CD14-positive monocyte (primary cell): ENCODE results near the gene B3GAT2. TPM values are rescaled to one million over a fixed set of nuclear protein-coding genes. Genes with fewer than 3 reads are reported as not detected.

ENCODE experiments used
- DNase-seq, 3 donors: peaks; one replicate each; pipeline ENCODE4 v3.0.0-alpha.2; 2011 to 2022
- H2AFZ ChIP-seq: 2 replicates; pipeline ENCODE4 v1.6.0; 2012; ENCODE audit warnings: mild to moderate bottlenecking, low read depth, low read length, inconsistent platforms; ENCODE audit not compliant: insufficient read depth, poor library complexity, severe bottlenecking
- H3K27ac ChIP-seq, 2 donors: 1 replicate in 1 of 2; 2 replicates in 1 of 2; pipeline ENCODE4 v1.5.1; 2012 to 2013; ENCODE audit warnings: low read length in 2 of 2, control low read depth in 1 of 2, inconsistent platforms in 1 of 2, low read depth in 1 of 2, mild to moderate bottlenecking in 1 of 2
- H3K27me3 ChIP-seq, 2 donors: one replicate each; pipeline versions ENCODE4 v1.6.0 to v1.6.1; 2011 to 2013; ENCODE audit warnings: low read length in 2 of 2; ENCODE audit not compliant: control insufficient read depth in 2 of 2, insufficient read depth in 2 of 2
- H3K36me3 ChIP-seq, 2 donors: replicated peaks in 1 of 2; 1 replicate in 1 of 2; 2 replicates in 1 of 2; pipeline versions ENCODE4 v1.5.1 to v1.6.1; 2012 to 2013; ENCODE audit warnings: low read length in 2 of 2, control low read depth in 1 of 2, inconsistent platforms in 1 of 2, mild to moderate bottlenecking in 1 of 2; ENCODE audit not compliant: insufficient read depth in 2 of 2, control insufficient read depth in 1 of 2
- H3K4me1 ChIP-seq, 2 donors: 1 replicate in 1 of 2; 2 replicates in 1 of 2; pipeline versions ENCODE4 v1.5.1 to v1.6.1; 2012 to 2013; ENCODE audit warnings: low read length in 2 of 2, control low read depth in 1 of 2, inconsistent platforms in 1 of 2, mild to moderate bottlenecking in 1 of 2, moderate library complexity in 1 of 2; ENCODE audit not compliant: insufficient read depth in 2 of 2, control insufficient read depth in 1 of 2
- H3K4me2 ChIP-seq: replicated peaks from 2 replicates; pipeline ENCODE3; 2012; ENCODE audit warnings: low read length, moderate library complexity, mild to moderate bottlenecking; ENCODE audit not compliant: poor library complexity, severe bottlenecking; ENCODE audit errors: extremely low read depth
- H3K4me3 ChIP-seq, 3 experiments: fragments of 200-600 bp in 1 of 3; sonication (generic) in 1 of 3; replicated peaks in 1 of 3; 1 replicate in 2 of 3; 2 replicates in 1 of 3; pipeline ENCODE4 v1.5.1; 2011 to 2013; ENCODE audit warnings: low read length in 3 of 3, mild to moderate bottlenecking in 3 of 3, control low read depth in 2 of 3, low read depth in 2 of 3, inconsistent platforms in 1 of 3, moderate library complexity in 1 of 3
- H3K79me2 ChIP-seq: 2 replicates; pipeline ENCODE4 v1.6.0; 2012; ENCODE audit warnings: mild to moderate bottlenecking, control low read depth, inconsistent platforms, low read length, moderate library complexity; ENCODE audit not compliant: insufficient read depth
- H3K9ac ChIP-seq: 2 replicates; pipeline ENCODE4 v1.6.0; 2017; ENCODE audit warnings: low read length, mild to moderate bottlenecking; ENCODE audit not compliant: insufficient read depth, poor library complexity, severe bottlenecking
- H3K9me3 ChIP-seq, 2 donors: replicated peaks in 1 of 2; 1 replicate in 1 of 2; 2 replicates in 1 of 2; pipeline versions ENCODE4 v1.5.1 to v1.6.1; 2012 to 2013; ENCODE audit warnings: low read length in 2 of 2, control low read depth in 1 of 2; ENCODE audit not compliant: control insufficient read depth in 1 of 2, insufficient read depth in 1 of 2
- H4K20me1 ChIP-seq: 2 replicates; pipeline ENCODE4 v1.6.0; 2012; ENCODE audit warnings: mild to moderate bottlenecking, low read length, control low read depth, moderate library complexity; ENCODE audit not compliant: insufficient read depth
- H3K27ac Mint-ChIP-seq, 7 donors: one replicate each; pipeline ENCODE4 v1.8.0; 2020; ENCODE audit warnings: mild to moderate bottlenecking in 7 of 7, mixed read lengths in 7 of 7, moderate library complexity in 6 of 7, inconsistent platforms in 2 of 7
- H3K27me3 Mint-ChIP-seq, 3 donors: one replicate each; pipeline ENCODE4 v1.8.0; 2021 to 2022; ENCODE audit warnings: low read depth in 3 of 3, mild to moderate bottlenecking in 3 of 3, mixed read lengths in 3 of 3, moderate library complexity in 3 of 3, inconsistent platforms in 1 of 3
- H3K36me3 Mint-ChIP-seq, 2 donors: one replicate each; pipeline ENCODE4 v1.8.0; 2020; ENCODE audit warnings: mixed read lengths in 2 of 2, inconsistent platforms in 1 of 2, mild to moderate bottlenecking in 1 of 2
- H3K4me1 Mint-ChIP-seq: one replicate; pipeline ENCODE4 v1.8.0; 2020; ENCODE audit warnings: mild to moderate bottlenecking, mixed read lengths
- H3K4me3 Mint-ChIP-seq, 2 donors: one replicate each; pipeline ENCODE4 v1.8.0; 2020; ENCODE audit warnings: mild to moderate bottlenecking in 2 of 2, mixed read lengths in 2 of 2, moderate library complexity in 1 of 2
- H3K9me3 Mint-ChIP-seq, 7 donors: one replicate each; pipeline ENCODE4 v1.8.0; 2020 to 2022; ENCODE audit warnings: mixed read lengths in 7 of 7, mild to moderate bottlenecking in 6 of 7, moderate library complexity in 6 of 7, inconsistent platforms in 2 of 7
- WGBS: methylation state at CpG from one replicate; pipeline ENCODE4 v1.1.5; 2013; ENCODE audit warnings: missing lambda C conversion rate; ENCODE audit not compliant: insufficient coverage; 5-methylcytosine and 5-hydroxymethylcytosine counted together
- intact Hi-C, 2 donors: fragments of 100-400 bp; cut with micrococcal nuclease; formaldehyde crosslinking; loops; one replicate each; pipeline versions ENCODE4 v1.15.0 to v1.15.1; 2023
- polyA plus RNA-seq, 3 donors: library from polyadenylated mRNA; depleted of rRNA in 1 of 3; unstranded in 2 of 3; stranded (reverse) in 1 of 3; fragments of 300-500 nt in 2 of 3; fragments of >200 nt in 1 of 3; fragmentation: Illumina TruSeq in 2 of 3; gene quantifications; 1 replicate in 2 of 3; 2 replicates in 1 of 3; pipeline ENCODE4 v1.2.3, GENCODE V29; 2012 to 2021
- TF ChIP-seq, protein P1 (sequence below): fragments of 200-600 bp; IDR thresholded peaks from one replicate; pipeline ENCODE4 v1.8.0; 2022; ENCODE audit warnings: antibody characterized with exemption, mild to moderate bottlenecking

Gene B3GAT2
- polyA plus RNA-seq, 3 donors, result 0.03 to 0.05 TPM; not detected in 1

DNA sequence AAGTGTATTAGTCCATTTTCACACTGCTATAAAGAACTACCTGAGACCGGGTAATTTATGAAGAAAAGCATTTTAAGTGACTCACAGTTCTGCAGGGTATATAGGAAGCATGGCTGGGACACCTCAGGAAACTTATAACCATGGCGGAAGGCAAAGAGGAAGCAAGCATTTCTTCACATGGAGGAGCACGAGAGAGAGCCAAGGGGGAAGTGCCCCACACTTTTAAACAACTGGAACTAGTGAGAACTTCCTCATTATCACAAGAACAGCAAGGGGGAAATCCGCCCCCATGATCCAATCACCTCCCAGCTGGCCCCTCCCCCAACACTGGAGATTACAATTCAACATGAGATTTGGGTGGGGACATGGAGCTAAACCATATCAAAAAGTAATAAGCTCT lies 28.3 kb upstream of the B3GAT2 start:
- Mint-ChIP-seq H3K27me3 (peaks cover 0 to 3% (median 3%) of the 10 kb centered on the region in 3 donors), H3K9me3 (peaks cover 12 to 35% (median 20%) of the 10 kb centered on the region in 7 donors), H3K4me1 (peaks cover 6% of the 10 kb centered on the region), H3K27ac (peak overlapping the region in 2 of 7 donors; percentile 23 to 46), H3K36me3 (no peaks in the 10 kb centered on the region), H3K4me3 (no peak overlapping the region)
- H3K27me3 ChIP-seq, result no peaks in the 10 kb centered on the region
- intact Hi-C loops, result no loop called here
- no peak overlapping the region for H3K4me3 ChIP-seq
- no peak overlapping the region for H3K27ac ChIP-seq
- no peak overlapping the region for H3K9ac ChIP-seq
- H2AFZ ChIP-seq, result no peak overlapping the region
- no peaks in the 10 kb centered on the region for H4K20me1 ChIP-seq
- H3K36me3 ChIP-seq, result no peaks in the 10 kb centered on the region
- H3K79me2 ChIP-seq, result no peaks in the 10 kb centered on the region
- TF ChIP-seq, protein P1, sequence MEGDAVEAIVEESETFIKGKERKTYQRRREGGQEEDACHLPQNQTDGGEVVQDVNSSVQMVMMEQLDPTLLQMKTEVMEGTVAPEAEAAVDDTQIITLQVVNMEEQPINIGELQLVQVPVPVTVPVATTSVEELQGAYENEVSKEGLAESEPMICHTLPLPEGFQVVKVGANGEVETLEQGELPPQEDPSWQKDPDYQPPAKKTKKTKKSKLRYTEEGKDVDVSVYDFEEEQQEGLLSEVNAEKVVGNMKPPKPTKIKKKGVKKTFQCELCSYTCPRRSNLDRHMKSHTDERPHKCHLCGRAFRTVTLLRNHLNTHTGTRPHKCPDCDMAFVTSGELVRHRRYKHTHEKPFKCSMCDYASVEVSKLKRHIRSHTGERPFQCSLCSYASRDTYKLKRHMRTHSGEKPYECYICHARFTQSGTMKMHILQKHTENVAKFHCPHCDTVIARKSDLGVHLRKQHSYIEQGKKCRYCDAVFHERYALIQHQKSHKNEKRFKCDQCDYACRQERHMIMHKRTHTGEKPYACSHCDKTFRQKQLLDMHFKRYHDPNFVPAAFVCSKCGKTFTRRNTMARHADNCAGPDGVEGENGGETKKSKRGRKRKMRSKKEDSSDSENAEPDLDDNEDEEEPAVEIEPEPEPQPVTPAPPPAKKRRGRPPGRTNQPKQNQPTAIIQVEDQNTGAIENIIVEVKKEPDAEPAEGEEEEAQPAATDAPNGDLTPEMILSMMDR, result no peak
- H3K4me1 ChIP-seq, result no peaks in the 10 kb centered on the region
- DNase-seq, result peak in 1 of 3 donors; percentile 45
- WGBS, result no CpG with 5 or more reads among the region's 4 CpGs
- peaks cover 16 to 20% of the 10 kb centered on the region in 2 donors for H3K9me3 ChIP-seq
- H3K4me2 ChIP-seq, result no peak overlapping the region

DNA sequence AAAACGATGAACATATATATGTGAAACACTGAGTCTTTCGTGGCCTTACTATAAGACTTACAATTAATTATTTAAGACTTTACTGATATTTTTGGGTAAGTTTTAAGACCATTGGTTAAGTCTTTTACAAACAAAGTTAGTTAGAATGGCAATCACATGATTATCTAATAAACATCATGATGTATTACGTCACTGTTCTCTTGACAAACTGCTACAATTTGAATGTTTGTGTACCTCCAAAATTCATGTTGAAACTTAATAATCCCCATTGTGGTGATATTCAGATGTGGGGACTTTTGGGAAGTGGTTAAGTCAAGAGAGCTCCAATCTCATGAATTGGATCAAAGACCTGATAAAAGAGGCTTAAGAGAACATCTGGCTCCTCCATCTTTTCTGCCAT lies 25.9 kb upstream of the B3GAT2 start:
- no peak overlapping the region for H3K27ac Mint-ChIP-seq
- H3K4me1 Mint-ChIP-seq, result peaks cover 6% of the 10 kb centered on the region
- no peaks in the 10 kb centered on the region for H4K20me1 ChIP-seq
- peaks cover 16 to 20% of the 10 kb centered on the region in 2 donors for H3K9me3 ChIP-seq
- no peak overlapping the region for H3K4me2 ChIP-seq
- TF ChIP-seq, protein P1, result no peak
- peaks cover 12 to 35% (median 27%) of the 10 kb centered on the region in 7 donors for H3K9me3 Mint-ChIP-seq
- peaks cover 0 to 4% (median 1%) of the 10 kb centered on the region in 3 donors for H3K27me3 Mint-ChIP-seq
- H3K4me3 Mint-ChIP-seq, result no peak overlapping the region
- WGBS, result no CpG with 5 or more reads among the region's 3 CpGs
- no peaks in the 10 kb centered on the region for H3K4me1 ChIP-seq
- intact Hi-C loops, result no loop called here
- no peaks in the 10 kb centered on the region for H3K36me3 Mint-ChIP-seq
- H3K27me3 ChIP-seq, result no peaks in the 10 kb centered on the region
- DNase-seq, result no peak
- H3K9ac ChIP-seq, result no peak overlapping the region
- H2AFZ ChIP-seq, result no peak overlapping the region
- no peak overlapping the region for H3K4me3 ChIP-seq
- no peaks in the 10 kb centered on the region for H3K36me3 ChIP-seq
- no peak overlapping the region for H3K27ac ChIP-seq
- H3K79me2 ChIP-seq, result no peaks in the 10 kb centered on the region
